ENCODE measurements around the gene MOGAT2. TPM values are rescaled to one million over a fixed set of nuclear protein-coding genes. Genes with fewer than 3 reads are reported as not detected.

The MOGAT2 gene
- total RNA-seq, 4 donors from 2014 or later: 0.57 TPM; not detected in 3

DNA sequence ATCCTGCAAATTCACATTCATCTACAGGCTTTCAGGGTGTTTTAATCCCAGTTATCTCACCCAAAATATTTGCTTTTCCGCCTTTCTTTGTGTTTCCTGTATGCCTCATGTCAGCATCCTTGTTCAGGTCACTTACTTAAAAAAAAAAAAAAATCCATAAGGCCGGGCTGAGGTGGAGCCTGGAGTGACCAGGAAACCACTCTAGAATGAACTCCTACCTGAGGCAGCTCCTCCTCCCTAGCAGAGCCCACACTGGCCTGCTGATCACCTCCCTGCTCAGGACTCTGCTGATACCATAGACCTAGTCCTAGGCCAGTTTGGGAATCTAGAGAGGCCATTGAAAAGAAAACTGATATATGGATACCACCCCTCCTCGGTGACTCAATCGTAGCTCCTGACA is 42.2 kb downstream of the MOGAT2 start:
- TF ChIP-seq, protein P1, sequence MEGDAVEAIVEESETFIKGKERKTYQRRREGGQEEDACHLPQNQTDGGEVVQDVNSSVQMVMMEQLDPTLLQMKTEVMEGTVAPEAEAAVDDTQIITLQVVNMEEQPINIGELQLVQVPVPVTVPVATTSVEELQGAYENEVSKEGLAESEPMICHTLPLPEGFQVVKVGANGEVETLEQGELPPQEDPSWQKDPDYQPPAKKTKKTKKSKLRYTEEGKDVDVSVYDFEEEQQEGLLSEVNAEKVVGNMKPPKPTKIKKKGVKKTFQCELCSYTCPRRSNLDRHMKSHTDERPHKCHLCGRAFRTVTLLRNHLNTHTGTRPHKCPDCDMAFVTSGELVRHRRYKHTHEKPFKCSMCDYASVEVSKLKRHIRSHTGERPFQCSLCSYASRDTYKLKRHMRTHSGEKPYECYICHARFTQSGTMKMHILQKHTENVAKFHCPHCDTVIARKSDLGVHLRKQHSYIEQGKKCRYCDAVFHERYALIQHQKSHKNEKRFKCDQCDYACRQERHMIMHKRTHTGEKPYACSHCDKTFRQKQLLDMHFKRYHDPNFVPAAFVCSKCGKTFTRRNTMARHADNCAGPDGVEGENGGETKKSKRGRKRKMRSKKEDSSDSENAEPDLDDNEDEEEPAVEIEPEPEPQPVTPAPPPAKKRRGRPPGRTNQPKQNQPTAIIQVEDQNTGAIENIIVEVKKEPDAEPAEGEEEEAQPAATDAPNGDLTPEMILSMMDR (IDR thresholded peaks at IDR 0.05; ENCODE audit: low read depth): no peak

DNA sequence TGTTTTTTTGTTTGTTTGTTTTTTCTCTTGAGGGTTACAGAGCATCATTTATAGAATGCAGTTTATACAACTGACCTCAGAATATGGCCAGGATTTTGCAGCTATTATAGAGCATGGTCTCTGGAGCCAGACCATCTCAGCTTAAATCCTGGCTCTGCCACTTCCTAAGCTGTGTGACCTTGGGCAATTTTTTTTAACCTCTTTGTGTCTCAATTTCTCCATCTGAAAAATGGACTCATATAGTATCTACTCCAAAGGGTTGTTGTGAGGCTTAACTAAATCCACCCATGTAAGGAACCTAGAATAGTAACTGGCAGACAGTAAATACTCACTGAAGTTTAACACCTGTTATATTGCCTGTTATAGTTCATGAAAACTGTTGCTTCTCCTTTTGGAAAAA is 42.6 kb downstream of the MOGAT2 start:
- TF ChIP-seq, protein P1 (IDR thresholded peaks at IDR 0.05; ENCODE audit: low read depth): no peak

DNA sequence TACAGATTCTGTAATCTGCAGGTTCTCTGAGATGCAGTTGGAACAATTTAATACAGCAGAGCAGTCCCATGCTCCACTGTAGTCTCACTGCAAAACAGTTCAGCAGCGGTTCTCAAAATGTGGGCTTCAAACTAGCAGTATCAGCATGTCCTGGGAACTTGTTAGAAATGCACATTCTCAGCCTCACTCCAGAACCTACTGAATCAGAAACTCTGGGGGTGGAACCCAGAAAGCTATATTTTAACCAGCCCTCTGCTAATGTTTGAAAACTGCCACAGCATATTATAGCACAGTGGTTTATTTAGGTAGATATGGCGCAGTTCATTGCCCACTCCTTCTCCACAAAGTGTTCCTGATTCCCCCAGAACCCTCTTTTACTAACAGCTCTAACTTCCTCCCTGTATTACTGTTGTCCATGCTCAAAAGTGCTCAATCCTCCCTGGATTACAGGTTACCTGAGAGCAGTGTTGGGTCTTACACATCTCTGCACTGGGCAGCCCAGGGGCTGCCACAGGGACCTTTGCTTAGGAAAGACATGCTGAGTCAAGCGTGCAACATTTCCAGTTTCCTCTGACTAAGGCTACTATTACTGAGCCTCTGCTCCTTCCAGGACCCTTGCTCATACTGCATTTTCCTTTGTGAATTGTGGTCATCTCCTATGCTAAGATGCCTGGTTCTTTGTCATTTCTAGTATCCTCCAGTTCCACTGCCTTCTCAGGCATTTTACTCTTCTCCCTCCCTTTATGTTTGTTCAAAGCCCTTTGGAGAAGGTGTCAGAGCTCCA is 43.3 kb downstream of the MOGAT2 start:
- TF ChIP-seq, protein P1 (IDR thresholded peaks at IDR 0.05; ENCODE audit: low read depth): no peak

DNA sequence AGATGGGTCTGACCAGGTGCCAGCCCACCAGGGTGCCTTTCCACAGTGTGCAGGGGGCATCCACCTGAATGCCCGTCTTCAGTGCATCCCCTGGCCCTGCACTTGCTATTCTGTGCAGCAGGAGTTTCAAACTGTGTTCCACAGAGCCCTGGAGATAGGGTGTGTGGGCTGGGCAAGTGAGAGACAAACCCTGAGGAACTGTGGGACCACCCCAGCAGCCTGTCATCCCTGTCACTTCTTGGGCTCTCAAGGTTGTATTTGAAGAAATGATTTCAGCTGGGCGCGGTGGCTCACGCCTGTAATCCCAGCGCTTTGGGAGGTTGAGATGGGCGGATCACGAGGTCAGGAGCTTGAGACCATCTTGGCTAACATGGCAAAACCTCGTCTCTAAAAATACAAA is 44.5 kb downstream of the MOGAT2 start:
- TF ChIP-seq, protein P1 (IDR thresholded peaks at IDR 0.05; ENCODE audit: low read depth): no peak

DNA sequence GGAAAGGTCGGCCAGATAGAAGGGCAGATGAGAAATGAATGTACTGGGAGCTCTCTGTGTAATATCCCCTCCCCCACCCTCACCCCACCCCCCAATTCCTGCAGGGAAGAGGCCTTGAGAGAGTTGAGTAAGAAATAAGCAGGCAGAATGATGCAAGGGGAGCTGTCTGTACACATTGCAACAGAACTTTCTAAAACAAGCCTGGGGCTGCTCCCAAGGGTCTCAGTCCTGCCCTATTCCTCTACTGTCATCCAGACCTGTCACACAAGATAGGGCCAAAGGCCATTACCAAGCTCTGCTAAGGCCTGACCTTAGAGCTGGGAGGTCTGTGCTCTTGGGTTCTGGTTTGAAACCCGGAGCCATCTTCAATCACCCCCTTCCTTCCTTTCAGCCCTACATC is 45.2 kb downstream of the MOGAT2 start:
- TF ChIP-seq, protein P1 (IDR thresholded peaks at IDR 0.05; ENCODE audit: low read depth): no peak

DNA sequence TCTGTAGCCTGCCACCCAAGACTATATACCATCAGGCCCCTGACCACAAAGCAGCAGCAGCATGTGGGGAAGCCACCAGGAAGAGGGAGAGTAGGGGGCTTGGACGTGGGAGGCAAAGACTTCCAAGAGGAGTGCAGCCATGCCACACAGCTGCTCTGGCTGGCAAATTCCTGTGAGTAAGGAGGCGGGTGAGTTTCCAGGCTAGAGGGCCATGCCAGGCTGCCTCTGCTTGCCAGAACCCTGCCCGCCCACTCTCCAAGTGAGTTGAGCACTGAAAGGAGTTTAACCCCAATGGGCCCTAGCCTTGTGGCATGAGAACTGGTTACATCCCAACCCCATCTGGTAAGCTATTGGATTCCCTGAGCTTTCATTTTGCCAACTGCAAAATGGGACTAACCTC is 46.2 kb downstream of the MOGAT2 start:
- TF ChIP-seq, protein P1 (IDR thresholded peaks at IDR 0.05; ENCODE audit: low read depth): no peak

DNA sequence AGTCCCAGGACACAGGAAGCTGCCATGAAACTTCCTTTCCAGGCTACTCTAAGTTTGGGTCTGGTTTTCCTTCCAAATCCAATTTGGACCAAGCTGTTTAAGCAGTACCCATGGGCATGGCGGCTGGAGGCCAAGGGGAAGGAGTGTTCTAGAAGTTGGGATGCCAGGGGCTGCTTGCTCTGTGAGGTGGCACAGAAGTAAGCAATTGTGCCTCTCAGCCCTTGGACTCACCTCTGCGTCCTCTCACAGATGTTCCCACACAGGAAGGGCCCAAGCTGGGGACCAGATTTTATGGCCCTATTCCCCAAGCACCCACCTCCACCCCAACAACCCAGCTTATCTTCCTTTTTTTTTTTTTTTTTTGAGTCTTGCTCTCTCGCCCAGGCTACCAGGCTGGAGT is 47.5 kb downstream of the MOGAT2 start:
- TF ChIP-seq, protein P1 (IDR thresholded peaks at IDR 0.05; ENCODE audit: low read depth): no peak
